NCI-H524 treated with DMSO at 0.1 percent for 48 hours (cell line): ENCODE data around the gene DUSP2.

Experiments
- DNase-seq: peaks from one replicate; lab custom pipeline; 2025; lab: John Stamatoyannopoulos, UW

The DUSP2 gene

GRCh38 chr2:96102596-96103186 lies 42.5 kb downstream of the DUSP2 start:
- no peak for DNase-seq

- DNase-seq: no peak
Observed at GRCh38 chr2:96100893-96101304, 44.3 kb downstream of the DUSP2 start.

- DNase-seq: no peak
Observed at GRCh38 chr2:96099861-96100798, 45.1 kb downstream of the DUSP2 start.

- no peak for DNase-seq
Observed at GRCh38 chr2:96098900-96099590, 46.2 kb downstream of the DUSP2 start.

GRCh38 chr2:96097951-96098823 lies 47.1 kb downstream of the DUSP2 start:
- DNase-seq: no peak

- DNase-seq: no peak
Observed at GRCh38 chr2:96097441-96097840, 47.8 kb downstream of the DUSP2 start.

GRCh38 chr2:96095116-96095636 lies 50.1 kb downstream of the DUSP2 start:
- no peak for DNase-seq

GRCh38 chr2:96093528-96093927 lies 51.7 kb downstream of the DUSP2 start:
- no peak for DNase-seq
